ENCODE measurements around the gene TPRA1. TPM values are rescaled to one million over a fixed set of nuclear protein-coding genes. Genes with fewer than 3 reads are reported as not detected.

The TPRA1 gene
- polyA plus RNA-seq, 2 of the 4 experiments (the other 2 are of a cell fraction): 13.5 to 19.5 TPM

DNA sequence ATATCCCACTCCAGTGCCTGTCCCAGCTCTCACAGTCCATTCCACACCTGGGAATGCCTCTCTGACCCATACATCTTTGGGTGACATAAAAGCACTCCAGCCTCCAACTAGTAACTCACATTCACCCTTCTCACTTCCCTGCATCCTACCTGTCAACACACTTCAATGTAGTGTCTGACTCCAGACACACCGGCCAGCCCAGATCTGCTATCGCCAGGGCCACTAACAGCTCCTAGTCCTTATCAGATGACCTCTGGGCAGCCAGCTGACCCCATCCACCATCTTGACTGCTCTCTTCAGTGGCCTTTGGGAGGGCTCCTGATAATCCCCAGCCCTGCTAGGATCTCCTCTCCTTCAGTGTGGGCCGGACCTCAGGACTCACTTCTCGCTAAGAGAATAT is 4.8 kb upstream of the TPRA1 start (continued):
- TF ChIP-seq FOSB (CRISPR knock-in tag; IDR thresholded peaks at IDR 0.05) (no peak), RNF2 (IDR thresholded peaks at IDR 0.05; ENCODE audit: borderline replicate concordance, low read depth) (no peak), RAD21 (conservative IDR thresholded peaks at IDR 0.05 in 1 of 2, IDR thresholded peaks at IDR 0.05 in 1 of 2) (no peak), ATOH8 (CRISPR knock-in tag; IDR thresholded peaks at IDR 0.05; ENCODE audit: low read depth) (no peak)

DNA sequence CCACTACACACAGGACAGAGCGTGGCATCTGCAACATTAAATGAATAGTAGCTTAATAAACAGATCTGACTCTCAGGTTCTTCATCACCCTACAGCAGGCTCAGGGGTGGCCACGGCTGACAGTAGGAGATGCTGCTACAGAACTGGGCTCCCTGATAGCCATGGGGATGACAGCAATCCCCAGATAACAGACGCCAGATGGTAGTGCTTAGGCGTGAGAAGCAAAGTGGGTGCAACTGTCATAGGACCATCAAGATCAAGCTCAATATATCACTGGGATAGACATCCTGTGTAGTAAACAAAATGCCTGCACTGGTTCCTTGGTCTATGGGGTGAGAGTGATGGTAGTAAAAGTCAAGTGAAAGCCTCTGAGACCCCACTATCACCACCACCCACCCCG is 2.6 kb upstream of the TPRA1 start:
- DNase-seq (ENCODE audit: low read depth in 1 of 2, low spot score in 1 of 2) (no peak), ATAC-seq (no peak), FAIRE-seq (no peak)
- H3K4me3 ChIP-seq: no peak overlapping the region
- no peak overlapping the region for H3K4me2 ChIP-seq
- TF ChIP-seq REST (IDR thresholded peaks at IDR 0.05) (no peak), MYC (IDR thresholded peaks at IDR 0.05; ENCODE audit: borderline replicate concordance, low read length) (no peak), CEBPB (IDR thresholded peaks at IDR 0.05) (no peak), MAX (IDR thresholded peaks at IDR 0.05) (no peak), KDM5A (IDR thresholded peaks at IDR 0.05) (no peak), POLR2AphosphoS2 (conservative IDR thresholded peaks at IDR 0.05; ENCODE audit: low read length) (no peak), BHLHE40 (IDR thresholded peaks at IDR 0.05; ENCODE audit: low read depth, low read length) (no peak), HOXB5 (CRISPR knock-in tag; IDR thresholded peaks at IDR 0.05) (no peak), HDAC2 (IDR thresholded peaks at IDR 0.05) (no peak), FOXS1 (CRISPR knock-in tag; IDR thresholded peaks at IDR 0.05) (no peak), ZNF302 (CRISPR knock-in tag; IDR thresholded peaks at IDR 0.05) (no peak), SREBF2 (IDR thresholded peaks at IDR 0.05) (no peak), EHF (CRISPR knock-in tag; IDR thresholded peaks at IDR 0.05) (no peak), RAD21 (conservative IDR thresholded peaks at IDR 0.05 in 1 of 2, IDR thresholded peaks at IDR 0.05 in 1 of 2) (no peak), KDM1A (IDR thresholded peaks at IDR 0.05; ENCODE audit: low read depth) (no peak)
- TF ChIP-seq, protein P1, sequence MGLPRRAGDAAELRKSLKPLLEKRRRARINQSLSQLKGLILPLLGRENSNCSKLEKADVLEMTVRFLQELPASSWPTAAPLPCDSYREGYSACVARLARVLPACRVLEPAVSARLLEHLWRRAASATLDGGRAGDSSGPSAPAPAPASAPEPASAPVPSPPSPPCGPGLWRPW (IDR thresholded peaks at IDR 0.05): no peak
- TF ChIP-seq, protein P2, sequence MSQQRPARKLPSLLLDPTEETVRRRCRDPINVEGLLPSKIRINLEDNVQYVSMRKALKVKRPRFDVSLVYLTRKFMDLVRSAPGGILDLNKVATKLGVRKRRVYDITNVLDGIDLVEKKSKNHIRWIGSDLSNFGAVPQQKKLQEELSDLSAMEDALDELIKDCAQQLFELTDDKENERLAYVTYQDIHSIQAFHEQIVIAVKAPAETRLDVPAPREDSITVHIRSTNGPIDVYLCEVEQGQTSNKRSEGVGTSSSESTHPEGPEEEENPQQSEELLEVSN (IDR thresholded peaks at IDR 0.05; ENCODE audit: borderline replicate concordance, low read depth): no peak
- H3K27ac ChIP-seq: peak overlapping the region in 1 of 2 experiments; percentile 52; a peak in 1 of 6 replicates
- 90% methylated on average over 5 of the region's 5 CpGs for WGBS (ENCODE audit: missing lambda C conversion rate)
- H3K9me3 ChIP-seq: no peaks in the 10 kb centered on the region
- ChIA-PET CTCF (no interaction called here), POLR2A (no interaction called here)
- H3K4me1 ChIP-seq: peaks cover 20% of the 10 kb centered on the region

- POLR2A ChIA-PET: no interaction called here
- FAIRE-seq: no peak
- Histone ChIP-seq H3K4me3 (peak overlapping the region; percentile 92), H3K27ac (peak overlapping the region; percentile 90 to 96), H3K9me3 (no peaks in the 10 kb centered on the region), H3K4me1 (peaks cover 20% of the 10 kb centered on the region), H3K4me2 (peak overlapping the region; percentile 94)
- WGBS (ENCODE audit: missing lambda C conversion rate): no CpG with 5 or more reads among the region's 41 CpGs
- TF ChIP-seq MAX (IDR thresholded peaks at IDR 0.05) (0 out of 2 replicates have a peak, but pooled peaks have one; percentile 1), CEBPB (IDR thresholded peaks at IDR 0.05) (no peak), PHF8 (IDR thresholded peaks at IDR 0.05; ENCODE audit: borderline replicate concordance, low read depth) (peak; percentile 45; the same call in 1 of the 2 replicates)
- CTCF ChIA-PET: interaction anchor here (1.1 to 9.3 kb wide), 3 partner anchors 15 to 608 kb away, joined by 3 to 64 read pairs (median 3); partner anchors contain the start of gene PLXNA1
- peak; percentile 54 to 70 for ATAC-seq
- no peak for DNase-seq (ENCODE audit: low read depth in 1 of 2, low spot score in 1 of 2)
These were observed 296 bp downstream of the TPRA1 start for GRCh38 chr3:127590282-127590592.

All from A549 (cell line).